Measurements from ENCODE around the gene MGRN1.

- no peak for TF ChIP-seq GATA3 (IDR thresholded peaks at IDR 0.05; ENCODE audit: low read depth, low read length)
- no peak for TF ChIP-seq GATA2 (IDR thresholded peaks at IDR 0.05; ENCODE audit: low read depth, low read length)
These were observed 82.2 kb downstream of the MGRN1 start for GRCh38 chr16:4706871-4707270.
